HepG2 (cell line): ENCODE data around the gene FAM83F. TPM values are rescaled to one million over a fixed set of nuclear protein-coding genes. Genes with fewer than 3 reads are reported as not detected.

Experiments used
- ATAC-seq: fragments of 200-7000 bp; cut with Tn5 transposase; 3 replicates; pipeline ENCODE4 v1.9.1; 2020; ENCODE audit warnings: mild to moderate bottlenecking, moderate library complexity
- BruUV-seq: library from RNA; stranded (reverse); fragments of 400-500 nt; replicated peaks from 2 replicates; lab custom pipeline; 2021; lab: Mats Ljungman, UMichigan
- CTCF ChIA-PET: fragments of 300-600 bp; formaldehyde crosslinking; extraction: SDS; loops from one replicate; lab custom pipeline; 2021; ENCODE audit warnings: low total read pairs, inconsistent platforms, low intra/inter-chr PET ratio; lab: Yijun Ruan, JAX
- POLR2A ChIA-PET: fragments of 350-600 bp; sonication (Branson Sonifier 250); formaldehyde crosslinking; loops from one replicate; lab custom pipeline; 2020; ENCODE audit warnings: antibody characterized with exemption, inconsistent platforms; lab: Yijun Ruan, JAX
- DNase-seq: peaks from one replicate; pipeline ENCODE4 v3.0.0-alpha.2; 2015; ENCODE audit warnings: low spot score
- FAIRE-seq: peaks from 3 replicates; lab custom pipeline; 2011; peaks lifted over from hg19 to GRCh38; lab: Jason Lieb, UNC
- H2AFZ ChIP-seq: one replicate; pipeline ENCODE4 v1.6.1; 2011; ENCODE audit warnings: low read length, inconsistent platforms
- H3K27ac ChIP-seq: fragments of 300-600 bp; 3 replicates; pipeline ENCODE4 v1.8.0; 2011; ENCODE audit warnings: mixed run types, mild to moderate bottlenecking, mixed read lengths, low read length, inconsistent platforms; ENCODE audit not compliant: insufficient read depth; ENCODE audit errors: extremely low read length
- H3K27me3 ChIP-seq, 2 experiments: fragments of 200-600 bp in 1 of 2; 2 replicates in 1 of 2; 3 replicates in 1 of 2; pipeline versions ENCODE4 v1.6.0 to v1.8.0; 2011; ENCODE audit warnings: low read length in 2 of 2, mild to moderate bottlenecking in 2 of 2, moderate library complexity in 2 of 2, inconsistent platforms in 1 of 2; ENCODE audit not compliant: insufficient read depth in 2 of 2, control insufficient read depth in 1 of 2
- H3K36me3 ChIP-seq, 2 experiments: fragments of 200-600 bp in 1 of 2; replicated peaks in 1 of 2; 2 replicates in 1 of 2; 3 replicates in 1 of 2; pipeline versions ENCODE4 v1.5.1 to v1.8.0; 2011; ENCODE audit warnings: low read length in 2 of 2, inconsistent platforms in 1 of 2; ENCODE audit not compliant: insufficient read depth in 2 of 2, control insufficient read depth in 1 of 2
- H3K4me1 ChIP-seq: 2 replicates; pipeline ENCODE4 v1.5.1; 2012; ENCODE audit warnings: low read length, inconsistent platforms; ENCODE audit not compliant: insufficient read depth
- H3K4me2 ChIP-seq: 2 replicates; pipeline ENCODE4 v1.6.0; 2011; ENCODE audit warnings: low read depth, low read length, inconsistent platforms
- H3K4me3 ChIP-seq, 3 experiments: fragments of 200-600 bp in 1 of 3; sonication (generic), shearing (Covaris generic) in 1 of 3; replicated peaks in 1 of 3; 2 replicates each; pipeline ENCODE4 v1.5.1; 2011 to 2016; ENCODE audit warnings: low read length in 3 of 3, inconsistent platforms in 2 of 3, low read depth in 2 of 3, mild to moderate bottlenecking in 2 of 3, control low read depth in 1 of 3, mixed read lengths in 1 of 3; ENCODE audit not compliant: insufficient read depth in 1 of 3
- H3K79me2 ChIP-seq: one replicate; pipeline ENCODE4 v1.6.1; 2011; ENCODE audit warnings: low read length, inconsistent platforms; ENCODE audit not compliant: insufficient read depth
- H3K9ac ChIP-seq: 2 replicates; pipeline ENCODE4 v1.6.0; 2011; ENCODE audit warnings: mild to moderate bottlenecking, low read depth, low read length, inconsistent platforms; ENCODE audit not compliant: insufficient read depth
- H3K9me3 ChIP-seq: 2 replicates; pipeline ENCODE4 v1.5.1; 2012; ENCODE audit warnings: mild to moderate bottlenecking, low read length
- H4K20me1 ChIP-seq: 2 replicates; pipeline ENCODE4 v1.6.0; 2011; ENCODE audit warnings: inconsistent platforms, mild to moderate bottlenecking, low read length, moderate library complexity; ENCODE audit not compliant: insufficient read depth
- JDP2 ChIP-seq: sonication (generic); formaldehyde crosslinking; IDR thresholded peaks from 2 replicates; pipeline ENCODE4 v1.8.1; 2022; ENCODE audit warnings: missing genetic modification reagents, borderline replicate concordance
- NFATC3 ChIP-seq: sonication (generic); formaldehyde crosslinking; IDR thresholded peaks from 2 replicates; pipeline ENCODE4 v1.5.1; 2020; ENCODE audit warnings: mild to moderate bottlenecking, missing genetic modification reagents
- PBX3 ChIP-seq: sonication (generic); formaldehyde crosslinking; IDR thresholded peaks from 2 replicates; pipeline ENCODE4 v1.8.1; 2023; ENCODE audit warnings: missing genetic modification reagents, inconsistent platforms, borderline replicate concordance
- TBX3 ChIP-seq: fragments of 450-650 bp; IDR thresholded peaks from 2 replicates; pipeline ENCODE4 v1.6.1; 2017; ENCODE audit warnings: antibody characterized with exemption, mild to moderate bottlenecking, inconsistent platforms, borderline replicate concordance
- TOPORS ChIP-seq: sonication (generic); formaldehyde crosslinking; IDR thresholded peaks from 2 replicates; pipeline ENCODE4 v1.8.0; 2023; ENCODE audit warnings: mild to moderate bottlenecking, missing genetic modification reagents
- XRCC5 ChIP-seq: fragments of 200-400 bp; formaldehyde crosslinking; optimal IDR thresholded peaks from 2 replicates; pipeline ENCODE3; 2017; ENCODE audit warnings: mild to moderate bottlenecking, low read length
- ZNF280B ChIP-seq: sonication (generic); formaldehyde crosslinking; IDR thresholded peaks from 2 replicates; pipeline ENCODE4 v1.5.0; 2020; ENCODE audit warnings: missing genetic modification reagents, mild to moderate bottlenecking, borderline replicate concordance
- ZNF44 ChIP-seq: sonication (generic); formaldehyde crosslinking; IDR thresholded peaks from 2 replicates; pipeline ENCODE4 v1.5.1; 2020; ENCODE audit warnings: mild to moderate bottlenecking, missing genetic modification reagents
- ZNF615 ChIP-seq: sonication (generic); formaldehyde crosslinking; IDR thresholded peaks from 2 replicates; pipeline ENCODE4 v1.5.0; 2020; ENCODE audit warnings: mild to moderate bottlenecking, missing genetic modification reagents, borderline replicate concordance
- ZNF724P ChIP-seq: sonication (generic); formaldehyde crosslinking; IDR thresholded peaks from 2 replicates; pipeline ENCODE4 v1.8.0; 2022; ENCODE audit warnings: missing genetic modification reagents, borderline replicate concordance
- ZSCAN25 ChIP-seq: sonication (generic); formaldehyde crosslinking; IDR thresholded peaks from 2 replicates; pipeline ENCODE4 v1.8.0; 2022; ENCODE audit warnings: mild to moderate bottlenecking, missing genetic modification reagents
- whole genome bisulfite sequencing: methylation state at CpG from one replicate; pipeline ENCODE4 v1.1.6; 2017; ENCODE audit warnings: low lambda C conversion rate; 5-methylcytosine and 5-hydroxymethylcytosine counted together
- in situ Hi-C: cut with HindIII; loops from 2 replicates; pipeline ENCODE4 v1.10.0; 2017; ENCODE audit warnings: low pct_unique_long_range_greater_than_20kb; ENCODE audit not compliant: extremely low pct_ligation_motif_present
- intact Hi-C: fragments of 100-400 bp; cut with micrococcal nuclease; formaldehyde crosslinking; loops from one replicate; pipeline ENCODE4 v1.10.0; 2022; ENCODE audit not compliant: unreplicated experiment
- polyA plus RNA-seq, 8 experiments: library from polyadenylated mRNA; depleted of rRNA in 3 of 8; stranded (reverse) in 7 of 8; unstranded in 1 of 8; fragments of >200 nt; fragmentation: Illumina TruSeq in 4 of 8; extraction: Trizol in 4 of 8; gene quantifications; 2 replicates each; pipeline versions ENCODE4 v1.2.1 to v1.2.3, GENCODE V29; 2011 to 2016; ENCODE audit warnings: low read depth in 4 of 8, missing spikeins in 1 of 8, mixed read lengths in 1 of 8; ENCODE audit not compliant: insufficient read depth in 1 of 8
- total RNA-seq, 5 experiments: library from RNA; depleted of rRNA; stranded (reverse); fragments of >200 nt; fragmentation: Illumina TruSeq; extraction: Trizol; gene quantifications; 2 replicates each; pipeline ENCODE4 v1.2.3, GENCODE V29; 2016; ENCODE audit warnings: low read depth in 1 of 5
- TF ChIP-seq, protein P1 (sequence below): sonication (generic); formaldehyde crosslinking; IDR thresholded peaks from 2 replicates; pipeline ENCODE4 v1.4.0; 2020; ENCODE audit warnings: mild to moderate bottlenecking, missing genetic modification reagents, borderline replicate concordance
- TF ChIP-seq, protein P2 (sequence below): IDR thresholded peaks from 2 replicates; pipeline ENCODE4 v1.6.1; 2016; ENCODE audit warnings: low read depth, control low read depth

Gene FAM83F
- total and polyA plus RNA-seq, 2 of the 13 experiments (the other 11 are each of a cell fraction or from before 2014, with no cell fraction given) = not detected

DNA sequence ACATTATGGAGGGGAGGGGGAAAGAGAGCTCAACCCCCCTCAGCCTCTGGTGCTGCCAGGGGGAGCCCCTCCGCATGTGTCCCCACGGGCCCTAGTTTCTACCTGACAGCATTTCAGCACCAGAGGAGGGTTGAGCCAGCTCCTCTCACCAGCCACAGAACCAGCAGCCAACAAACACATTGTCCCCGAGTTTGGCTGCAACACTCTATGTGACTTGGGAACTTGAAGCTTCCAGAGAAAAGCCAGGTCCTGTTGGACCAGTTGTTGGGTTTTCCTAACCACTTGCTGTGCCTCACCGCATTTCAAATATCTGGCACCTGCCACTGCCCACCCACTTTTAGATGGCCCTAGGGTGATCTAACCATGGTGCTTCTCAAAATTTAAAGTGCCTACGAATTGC lies 21.1 kb upstream of the FAM83F start:
- no peak for TF ChIP-seq TBX3
- TF ChIP-seq TOPORS (CRISPR knock-in tag) = no peak
- TF ChIP-seq ZNF724P (CRISPR knock-in tag) = no peak
- TF ChIP-seq ZNF280B (CRISPR knock-in tag) = no peak
- TF ChIP-seq JDP2 (CRISPR knock-in tag) = no peak
- no peak for TF ChIP-seq NFATC3 (CRISPR knock-in tag)
- TF ChIP-seq ZSCAN25 (CRISPR knock-in tag) = no peak
- no peak for TF ChIP-seq ZNF44 (CRISPR knock-in tag)
- TF ChIP-seq, protein P1, sequence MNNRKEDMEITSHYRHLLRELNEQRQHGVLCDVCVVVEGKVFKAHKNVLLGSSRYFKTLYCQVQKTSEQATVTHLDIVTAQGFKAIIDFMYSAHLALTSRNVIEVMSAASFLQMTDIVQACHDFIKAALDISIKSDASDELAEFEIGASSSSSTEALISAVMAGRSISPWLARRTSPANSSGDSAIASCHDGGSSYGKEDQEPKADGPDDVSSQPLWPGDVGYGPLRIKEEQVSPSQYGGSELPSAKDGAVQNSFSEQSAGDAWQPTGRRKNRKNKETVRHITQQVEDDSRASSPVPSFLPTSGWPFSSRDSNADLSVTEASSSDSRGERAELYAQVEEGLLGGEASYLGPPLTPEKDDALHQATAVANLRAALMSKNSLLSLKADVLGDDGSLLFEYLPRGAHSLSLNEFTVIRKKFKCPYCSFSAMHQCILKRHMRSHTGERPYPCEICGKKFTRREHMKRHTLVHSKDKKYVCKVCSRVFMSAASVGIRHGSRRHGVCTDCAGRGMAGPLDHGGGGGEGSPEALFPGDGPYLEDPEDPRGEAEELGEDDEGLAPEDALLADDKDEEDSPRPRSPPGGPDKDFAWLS (CRISPR knock-in tag) = no peak
- TF ChIP-seq, protein P2, sequence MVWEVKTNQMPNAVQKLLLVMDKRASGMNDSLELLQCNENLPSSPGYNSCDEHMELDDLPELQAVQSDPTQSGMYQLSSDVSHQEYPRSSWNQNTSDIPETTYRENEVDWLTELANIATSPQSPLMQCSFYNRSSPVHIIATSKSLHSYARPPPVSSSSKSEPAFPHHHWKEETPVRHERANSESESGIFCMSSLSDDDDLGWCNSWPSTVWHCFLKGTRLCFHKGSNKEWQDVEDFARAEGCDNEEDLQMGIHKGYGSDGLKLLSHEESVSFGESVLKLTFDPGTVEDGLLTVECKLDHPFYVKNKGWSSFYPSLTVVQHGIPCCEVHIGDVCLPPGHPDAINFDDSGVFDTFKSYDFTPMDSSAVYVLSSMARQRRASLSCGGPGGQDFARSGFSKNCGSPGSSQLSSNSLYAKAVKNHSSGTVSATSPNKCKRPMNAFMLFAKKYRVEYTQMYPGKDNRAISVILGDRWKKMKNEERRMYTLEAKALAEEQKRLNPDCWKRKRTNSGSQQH (CRISPR knock-in tag) = no peak
- TF ChIP-seq ZNF615 = no peak
- TF ChIP-seq PBX3 = no peak
- TF ChIP-seq XRCC5 = no peak
- DNase-seq (no peak), ATAC-seq (no peak), FAIRE-seq (no peak)
- intact Hi-C loops = no loop called here
- H3K9ac ChIP-seq = no peak overlapping the region
- peaks cover 8 to 41% of the 10 kb centered on the region in 2 experiments; a peak in 4 of 5 replicates for H3K27me3 ChIP-seq
- H3K4me1 ChIP-seq = no peaks in the 10 kb centered on the region
- no peaks in the 10 kb centered on the region for H3K9me3 ChIP-seq
- in situ Hi-C loops = no loop called here
- no peaks in the 10 kb centered on the region for H3K79me2 ChIP-seq
- no TSS peak for BruUV-seq
- no peaks in the 10 kb centered on the region for H4K20me1 ChIP-seq
- H3K4me3 ChIP-seq = no peak overlapping the region
- no peak overlapping the region for H2AFZ ChIP-seq
- POLR2A ChIA-PET = no interaction called here
- H3K36me3 ChIP-seq = no peaks in the 10 kb centered on the region
- WGBS = 35% methylated on average over 4 of the region's 5 CpGs
- no peak overlapping the region for H3K4me2 ChIP-seq
- CTCF ChIA-PET = no interaction called here
- H3K27ac ChIP-seq = no peak overlapping the region
